ENCODE measurements around the gene SLC35D3.
A peak's percentile ranks its signal among the peaks of the same experiment; 100 is the strongest.
"Not testable (repeated sequence)": the region's sequence is repeated elsewhere in the genome, so short reads cannot be mapped to it uniquely, and the experiment has no call there.

The SLC35D3 gene

DNA sequence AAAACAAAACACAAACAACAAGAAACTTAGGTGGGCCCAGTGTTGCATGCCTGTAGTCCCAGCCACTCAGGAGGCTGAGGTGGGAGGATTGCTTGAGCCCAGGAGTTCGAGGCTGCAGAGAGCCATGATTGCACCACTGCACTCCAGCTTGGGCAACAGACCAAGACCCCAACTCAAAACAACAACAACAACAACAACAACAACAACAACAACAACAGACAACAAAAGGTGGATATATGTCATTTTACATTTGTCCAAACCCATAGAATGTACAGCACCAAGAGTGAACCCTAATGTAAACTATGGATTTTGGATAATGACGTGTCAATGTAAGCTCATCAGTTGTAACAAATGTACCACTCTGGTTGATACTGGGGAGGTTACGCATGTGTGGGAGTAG lies 27.9 kb downstream of the SLC35D3 start:
- not testable (repeated sequence) for H3K36me3 ChIP-seq (ENCODE audit: control insufficient read depth in 1 of 2, insufficient read depth in 2 of 2, low read length in 2 of 2); H3K9me3 ChIP-seq (ENCODE audit: control insufficient read depth in 1 of 2, low read length in 2 of 2); H3K4me3 ChIP-seq (ENCODE audit: low read depth in 1 of 2, low read length in 2 of 2); H3K27ac ChIP-seq (ENCODE audit: low read depth, low read length); H3K9ac ChIP-seq (ENCODE audit: low read depth in 1 of 2, low read length in 2 of 2); H3K4me1 ChIP-seq (ENCODE audit: control insufficient read depth in 1 of 2, insufficient read depth in 2 of 2, low read length in 2 of 2); H3K27me3 ChIP-seq (ENCODE audit: control insufficient read depth in 1 of 2, insufficient read depth in 2 of 2, low read length in 2 of 2)

DNA sequence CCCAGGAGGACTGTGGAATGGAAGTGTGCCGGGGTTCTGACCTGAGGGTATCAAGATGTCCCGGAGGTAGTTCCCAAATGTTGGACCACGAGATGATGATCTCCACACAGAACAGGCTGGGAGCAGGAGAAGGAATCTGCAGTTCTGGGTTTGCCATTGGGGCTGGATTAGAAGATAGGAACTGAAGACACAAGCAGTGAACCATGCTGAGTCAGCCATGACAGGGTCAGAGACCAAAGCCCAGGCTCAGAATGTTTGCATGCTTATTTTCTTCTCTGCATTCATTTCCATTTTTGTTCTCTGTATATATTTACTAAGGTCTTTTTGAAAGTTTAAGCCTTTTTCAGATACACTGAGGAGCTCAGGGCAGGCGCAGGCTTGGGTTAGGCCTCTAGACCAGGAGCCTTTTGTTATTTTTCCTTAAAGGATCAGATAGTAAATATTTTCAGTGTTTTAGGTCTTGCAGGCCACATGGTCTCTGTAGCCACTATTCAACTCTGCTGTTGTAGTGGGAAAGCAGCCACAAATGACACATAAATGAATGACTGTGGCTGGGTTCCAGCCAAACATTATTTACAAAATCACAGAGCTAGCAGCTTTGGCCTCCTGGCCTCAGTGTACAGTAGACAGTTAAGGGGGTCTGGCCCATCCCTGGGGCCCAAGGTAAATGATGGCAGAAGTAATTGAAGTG lies 28.5 kb downstream of the SLC35D3 start:
- H3K27ac ChIP-seq (ENCODE audit: low read depth, low read length), result no peak overlapping the region
- no peaks in the 10 kb centered on the region for H3K4me1 ChIP-seq (ENCODE audit: control insufficient read depth in 1 of 2, insufficient read depth in 2 of 2, low read length in 2 of 2)
- no peaks in the 10 kb centered on the region for H3K36me3 ChIP-seq (ENCODE audit: control insufficient read depth in 1 of 2, insufficient read depth in 2 of 2, low read length in 2 of 2)
- H3K27me3 ChIP-seq (ENCODE audit: control insufficient read depth in 1 of 2, insufficient read depth in 2 of 2, low read length in 2 of 2), result no peaks in the 10 kb centered on the region
- no peaks in the 10 kb centered on the region for H3K9me3 ChIP-seq (ENCODE audit: control insufficient read depth in 1 of 2, low read length in 2 of 2)
- H3K9ac ChIP-seq (ENCODE audit: low read depth in 1 of 2, low read length in 2 of 2), result no peak overlapping the region
- no peak overlapping the region for H3K4me3 ChIP-seq (ENCODE audit: low read depth in 1 of 2, low read length in 2 of 2)

DNA sequence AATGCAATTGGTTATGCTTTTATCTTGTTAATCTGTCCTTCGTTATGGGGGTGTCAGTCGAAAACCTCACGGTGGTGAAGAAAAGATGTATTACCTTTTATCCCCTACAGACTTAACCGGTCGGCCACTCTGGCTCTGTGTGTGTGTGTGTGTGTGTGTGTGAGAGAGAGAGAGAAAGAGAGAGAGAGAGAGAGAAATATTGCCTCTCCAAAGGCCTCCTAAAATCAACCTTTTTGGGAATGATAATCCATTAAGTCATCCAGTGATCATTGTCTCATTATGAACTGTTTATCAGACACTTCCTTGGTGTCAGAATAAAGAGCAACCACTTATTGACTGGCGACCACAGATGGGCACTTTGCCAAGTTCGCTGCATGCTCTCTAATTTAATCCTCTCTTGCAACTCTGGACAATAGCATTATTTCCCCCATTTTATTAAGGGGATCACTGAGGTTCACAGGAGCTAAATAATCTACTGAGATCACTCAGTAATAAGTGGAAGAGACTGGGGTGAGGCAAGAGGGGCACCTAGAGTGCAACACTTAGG lies 30.7 kb downstream of the SLC35D3 start:
- H3K4me3 ChIP-seq (ENCODE audit: low read depth in 1 of 2, low read length in 2 of 2), result no peak overlapping the region
- H3K4me1 ChIP-seq (ENCODE audit: control insufficient read depth in 1 of 2, insufficient read depth in 2 of 2, low read length in 2 of 2), result no peaks in the 10 kb centered on the region
- H3K9me3 ChIP-seq (ENCODE audit: control insufficient read depth in 1 of 2, low read length in 2 of 2), result no peaks in the 10 kb centered on the region
- no peaks in the 10 kb centered on the region for H3K36me3 ChIP-seq (ENCODE audit: control insufficient read depth in 1 of 2, insufficient read depth in 2 of 2, low read length in 2 of 2)
- H3K27me3 ChIP-seq (ENCODE audit: control insufficient read depth in 1 of 2, insufficient read depth in 2 of 2, low read length in 2 of 2), result no peaks in the 10 kb centered on the region
- H3K27ac ChIP-seq (ENCODE audit: low read depth, low read length), result no peak overlapping the region
- H3K9ac ChIP-seq (ENCODE audit: low read depth in 1 of 2, low read length in 2 of 2), result no peak overlapping the region

DNA sequence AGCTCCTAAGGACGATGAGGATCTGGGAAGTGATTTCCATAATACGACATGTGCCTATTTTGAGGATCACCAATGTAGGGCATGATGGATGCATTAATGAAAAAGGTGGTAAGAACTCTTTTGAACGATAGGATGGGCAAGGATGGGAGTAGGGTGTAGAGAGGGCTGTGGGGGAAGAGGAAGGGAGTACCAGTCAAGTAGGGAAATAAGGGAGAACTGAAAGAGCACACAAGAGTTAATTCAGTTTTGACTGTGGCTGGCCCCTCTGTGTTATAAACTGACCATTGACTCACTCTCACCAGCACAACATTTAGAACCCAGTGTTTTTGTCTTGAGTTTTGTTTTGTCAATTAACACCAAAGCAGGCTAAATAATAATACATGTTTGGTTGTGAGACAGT lies 33.0 kb downstream of the SLC35D3 start:
- Histone ChIP-seq H3K9ac (ENCODE audit: low read depth in 1 of 2, low read length in 2 of 2) (no peak overlapping the region), H3K27ac (ENCODE audit: low read depth, low read length) (no peak overlapping the region), H3K4me1 (ENCODE audit: control insufficient read depth in 1 of 2, insufficient read depth in 2 of 2, low read length in 2 of 2) (peaks cover 11 to 14% of the 10 kb centered on the region in 2 donors), H3K27me3 (ENCODE audit: control insufficient read depth in 1 of 2, insufficient read depth in 2 of 2, low read length in 2 of 2) (no peaks in the 10 kb centered on the region), H3K4me3 (ENCODE audit: low read depth in 1 of 2, low read length in 2 of 2) (no peak overlapping the region), H3K9me3 (ENCODE audit: control insufficient read depth in 1 of 2, low read length in 2 of 2) (no peaks in the 10 kb centered on the region), H3K36me3 (ENCODE audit: control insufficient read depth in 1 of 2, insufficient read depth in 2 of 2, low read length in 2 of 2) (no peaks in the 10 kb centered on the region)

DNA sequence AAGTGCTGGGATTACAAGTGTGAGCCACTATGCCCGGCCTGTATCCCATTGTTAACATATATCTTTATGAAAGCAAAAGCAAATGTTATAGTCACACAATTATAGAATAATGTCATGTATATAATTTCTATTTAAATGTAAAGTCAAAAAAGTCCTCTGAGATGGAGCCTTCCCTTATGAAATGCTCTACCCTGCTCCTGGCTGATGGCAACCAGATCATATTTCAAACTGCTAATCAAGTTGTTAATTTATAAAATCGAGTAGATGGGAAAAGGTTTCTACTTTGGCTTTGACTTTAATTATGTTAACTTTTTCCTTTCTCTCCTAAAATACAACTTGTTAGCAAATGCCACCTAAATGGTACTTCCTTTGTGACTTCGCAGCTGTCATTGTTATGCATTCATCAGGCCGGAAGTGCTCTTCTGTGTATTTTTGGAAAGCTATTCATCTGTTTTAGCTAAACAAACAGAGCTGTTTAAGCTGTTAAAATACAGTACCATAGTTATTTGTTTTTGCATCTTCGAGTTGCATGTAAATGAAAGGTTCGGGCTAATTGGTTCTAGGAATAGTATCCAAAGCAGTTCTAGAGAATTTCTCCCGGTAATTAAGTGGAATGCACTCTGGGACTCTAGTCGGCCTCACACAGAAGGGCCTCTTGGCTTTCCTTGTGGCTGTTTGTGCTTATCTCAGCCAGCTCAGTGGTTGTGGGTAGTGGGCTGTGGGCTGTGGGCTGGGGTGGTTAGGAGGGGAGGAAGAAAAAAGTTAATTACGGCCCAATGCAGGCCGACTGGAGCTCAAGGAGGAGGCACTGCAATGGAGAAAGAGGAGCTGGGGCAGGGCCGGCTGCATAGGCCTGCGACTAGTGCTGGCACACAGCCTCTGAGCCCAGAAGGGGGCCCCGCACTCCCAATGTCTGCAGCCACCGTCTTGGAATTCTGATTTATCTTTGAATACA lies 34.8 kb downstream of the SLC35D3 start:
- no peaks in the 10 kb centered on the region for H3K9me3 ChIP-seq (ENCODE audit: control insufficient read depth in 1 of 2, low read length in 2 of 2)
- no peak overlapping the region for H3K9ac ChIP-seq (ENCODE audit: low read depth in 1 of 2, low read length in 2 of 2)
- H3K36me3 ChIP-seq (ENCODE audit: control insufficient read depth in 1 of 2, insufficient read depth in 2 of 2, low read length in 2 of 2), result no peaks in the 10 kb centered on the region
- no peak overlapping the region for H3K27ac ChIP-seq (ENCODE audit: low read depth, low read length)
- H3K27me3 ChIP-seq (ENCODE audit: control insufficient read depth in 1 of 2, insufficient read depth in 2 of 2, low read length in 2 of 2), result no peaks in the 10 kb centered on the region
- peaks cover 14 to 16% of the 10 kb centered on the region in 2 donors for H3K4me1 ChIP-seq (ENCODE audit: control insufficient read depth in 1 of 2, insufficient read depth in 2 of 2, low read length in 2 of 2)
- no peak overlapping the region for H3K4me3 ChIP-seq (ENCODE audit: low read depth in 1 of 2, low read length in 2 of 2)

DNA sequence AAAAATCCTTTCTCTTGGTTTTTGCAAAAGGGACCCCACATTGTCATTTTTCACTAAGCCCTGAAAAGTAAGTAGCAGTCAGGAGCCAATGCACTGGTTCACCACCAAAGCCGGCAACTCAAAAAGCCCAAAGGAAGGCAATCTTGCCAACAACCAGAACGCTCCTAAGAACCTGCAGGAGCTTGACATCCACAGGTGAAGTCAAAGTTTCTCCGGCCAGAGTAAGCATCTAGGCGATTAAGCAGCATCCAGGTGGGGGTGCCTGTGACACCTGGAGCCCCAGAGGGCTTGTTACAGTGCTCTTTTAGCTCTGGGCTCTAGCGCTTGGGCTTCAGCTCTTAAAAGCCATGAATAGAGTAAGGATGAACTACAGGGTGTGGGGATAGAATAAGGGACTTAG lies 36.1 kb downstream of the SLC35D3 start:
- no peaks in the 10 kb centered on the region for H3K36me3 ChIP-seq (ENCODE audit: control insufficient read depth in 1 of 2, insufficient read depth in 2 of 2, low read length in 2 of 2)
- H3K9ac ChIP-seq (ENCODE audit: low read depth in 1 of 2, low read length in 2 of 2), result no peak overlapping the region
- no peak overlapping the region for H3K27ac ChIP-seq (ENCODE audit: low read depth, low read length)
- H3K27me3 ChIP-seq (ENCODE audit: control insufficient read depth in 1 of 2, insufficient read depth in 2 of 2, low read length in 2 of 2), result no peaks in the 10 kb centered on the region
- H3K9me3 ChIP-seq (ENCODE audit: control insufficient read depth in 1 of 2, low read length in 2 of 2), result no peaks in the 10 kb centered on the region
- H3K4me3 ChIP-seq (ENCODE audit: low read depth in 1 of 2, low read length in 2 of 2), result no peak overlapping the region
- peaks cover 19 to 20% of the 10 kb centered on the region in 2 donors for H3K4me1 ChIP-seq (ENCODE audit: control insufficient read depth in 1 of 2, insufficient read depth in 2 of 2, low read length in 2 of 2)

DNA sequence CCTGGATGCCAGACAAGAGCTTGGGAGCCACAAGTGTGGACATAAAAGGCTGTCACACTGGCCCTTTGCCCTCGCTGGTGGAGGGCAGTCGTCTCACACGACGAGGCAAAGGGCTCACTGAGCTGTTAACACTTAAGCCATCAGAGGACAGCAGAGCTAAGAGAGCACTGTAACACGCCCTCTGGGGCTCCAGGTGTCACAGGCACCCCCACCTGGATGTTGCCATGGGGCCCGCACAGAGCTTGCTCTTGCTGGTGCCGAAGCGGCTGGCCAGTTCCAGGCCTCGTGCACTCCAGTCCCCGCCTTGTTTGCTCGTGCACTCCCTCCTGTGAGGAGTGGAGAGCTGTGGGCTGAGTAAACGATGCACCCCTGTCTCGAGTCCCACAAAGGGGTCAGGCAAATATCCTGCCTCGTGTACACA lies 37.4 kb downstream of the SLC35D3 start:
- peak overlapping the region in 1 of 2 donors; percentile 10 for H3K9ac ChIP-seq (ENCODE audit: low read depth in 1 of 2, low read length in 2 of 2)
- H3K4me1 ChIP-seq (ENCODE audit: control insufficient read depth in 1 of 2, insufficient read depth in 2 of 2, low read length in 2 of 2), result peaks cover 29 to 31% of the 10 kb centered on the region in 2 donors

DNA sequence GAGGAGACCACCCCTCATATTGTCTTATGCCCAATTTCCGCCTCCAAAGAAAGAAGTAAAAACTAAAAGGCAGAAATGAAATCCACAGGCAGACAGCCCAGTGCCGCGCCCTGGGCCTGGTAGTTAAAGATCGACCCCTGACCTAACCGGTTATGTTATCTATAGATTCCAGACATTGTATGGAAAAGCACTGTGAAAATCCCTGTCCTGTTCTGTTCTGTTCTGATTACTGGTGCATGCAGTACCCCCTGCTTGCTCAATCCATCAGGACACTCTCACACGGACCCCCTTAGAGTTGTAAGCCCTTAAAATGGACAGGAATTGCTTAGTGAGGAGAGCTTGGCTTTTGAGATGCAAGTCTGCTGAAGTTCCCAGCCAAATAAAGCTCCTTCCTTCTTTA lies 37.8 kb downstream of the SLC35D3 start:
- not testable (repeated sequence) for H3K9ac ChIP-seq (ENCODE audit: low read depth in 1 of 2, low read length in 2 of 2); H3K27me3 ChIP-seq (ENCODE audit: control insufficient read depth in 1 of 2, insufficient read depth in 2 of 2, low read length in 2 of 2); H3K9me3 ChIP-seq (ENCODE audit: control insufficient read depth in 1 of 2, low read length in 2 of 2); H3K4me3 ChIP-seq (ENCODE audit: low read depth in 1 of 2, low read length in 2 of 2); H3K36me3 ChIP-seq (ENCODE audit: control insufficient read depth in 1 of 2, insufficient read depth in 2 of 2, low read length in 2 of 2)
- Histone ChIP-seq H3K4me1 (ENCODE audit: control insufficient read depth in 1 of 2, insufficient read depth in 2 of 2, low read length in 2 of 2) (peaks cover 29 to 33% of the 10 kb centered on the region in 2 donors), H3K27ac (ENCODE audit: low read depth, low read length) (peak overlapping the region; percentile 10)

More for the DNA sequence above, 37.4 kb downstream of the SLC35D3 start:
- Histone ChIP-seq H3K36me3 (ENCODE audit: control insufficient read depth in 1 of 2, insufficient read depth in 2 of 2, low read length in 2 of 2) (no peaks in the 10 kb centered on the region), H3K4me3 (ENCODE audit: low read depth in 1 of 2, low read length in 2 of 2) (no peak overlapping the region), H3K9me3 (ENCODE audit: control insufficient read depth in 1 of 2, low read length in 2 of 2) (no peaks in the 10 kb centered on the region), H3K27ac (ENCODE audit: low read depth, low read length) (no peak overlapping the region), H3K27me3 (ENCODE audit: control insufficient read depth in 1 of 2, insufficient read depth in 2 of 2, low read length in 2 of 2) (no peaks in the 10 kb centered on the region)

DNA sequence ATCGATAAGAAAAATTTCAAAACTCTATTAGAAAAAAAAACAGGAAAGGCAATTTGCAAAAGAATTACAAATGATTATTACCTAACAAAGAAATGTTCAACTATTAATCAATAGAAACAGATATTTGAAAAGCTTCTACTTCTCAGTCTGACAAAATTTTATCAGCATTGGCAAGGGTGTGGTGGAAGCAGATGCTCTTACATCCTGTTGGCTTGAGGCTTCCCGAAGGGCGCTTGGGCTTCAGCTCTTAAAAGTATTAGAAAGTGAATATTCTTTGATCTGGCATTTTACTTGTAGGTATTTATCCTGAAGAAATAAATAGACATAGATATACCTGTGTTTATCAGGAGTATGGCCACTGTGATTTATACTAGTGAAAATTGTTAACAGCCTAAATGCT lies 38.7 kb downstream of the SLC35D3 start:
- Histone ChIP-seq H3K9me3 (ENCODE audit: control insufficient read depth in 1 of 2, low read length in 2 of 2) (no peaks in the 10 kb centered on the region), H3K27ac (ENCODE audit: low read depth, low read length) (no peak overlapping the region), H3K4me1 (ENCODE audit: control insufficient read depth in 1 of 2, insufficient read depth in 2 of 2, low read length in 2 of 2) (peaks cover 29 to 33% of the 10 kb centered on the region in 2 donors), H3K36me3 (ENCODE audit: control insufficient read depth in 1 of 2, insufficient read depth in 2 of 2, low read length in 2 of 2) (no peaks in the 10 kb centered on the region), H3K27me3 (ENCODE audit: control insufficient read depth in 1 of 2, insufficient read depth in 2 of 2, low read length in 2 of 2) (no peaks in the 10 kb centered on the region), H3K4me3 (ENCODE audit: low read depth in 1 of 2, low read length in 2 of 2) (no peak overlapping the region), H3K9ac (ENCODE audit: low read depth in 1 of 2, low read length in 2 of 2) (no peak overlapping the region)

DNA sequence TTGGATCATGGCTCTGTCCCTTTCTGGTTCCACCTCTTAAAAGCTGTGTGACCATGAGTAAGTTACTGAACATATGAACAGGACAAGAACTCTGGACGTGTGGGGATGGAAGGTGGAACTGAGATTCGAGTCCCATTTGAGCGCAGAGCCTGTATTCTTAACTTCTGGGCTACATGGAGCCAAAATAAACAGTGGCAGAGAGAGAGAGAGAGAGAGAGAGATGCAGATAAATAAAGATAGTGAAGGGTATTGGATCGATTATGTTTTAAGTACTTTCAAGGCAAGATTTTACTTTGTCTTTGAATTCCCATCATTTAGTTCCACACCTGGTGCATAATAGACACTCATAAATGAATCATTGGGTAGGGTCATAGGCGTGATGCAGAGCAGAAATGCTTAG lies 39.7 kb downstream of the SLC35D3 start:
- Histone ChIP-seq H3K4me1 (ENCODE audit: control insufficient read depth in 1 of 2, insufficient read depth in 2 of 2, low read length in 2 of 2) (peaks cover 29 to 33% of the 10 kb centered on the region in 2 donors), H3K4me3 (ENCODE audit: low read depth in 1 of 2, low read length in 2 of 2) (no peak overlapping the region), H3K9ac (ENCODE audit: low read depth in 1 of 2, low read length in 2 of 2) (no peak overlapping the region), H3K27me3 (ENCODE audit: control insufficient read depth in 1 of 2, insufficient read depth in 2 of 2, low read length in 2 of 2) (no peaks in the 10 kb centered on the region), H3K27ac (ENCODE audit: low read depth, low read length) (no peak overlapping the region), H3K36me3 (ENCODE audit: control insufficient read depth in 1 of 2, insufficient read depth in 2 of 2, low read length in 2 of 2) (no peaks in the 10 kb centered on the region), H3K9me3 (ENCODE audit: control insufficient read depth in 1 of 2, low read length in 2 of 2) (no peaks in the 10 kb centered on the region)
